GM21423 (cell line): Measurements from ENCODE around the gene LDAH.

ENCODE experiments used
- ATAC-seq: cut with Tn5 transposase; IDR thresholded peaks from one replicate; pipeline ENCODE4 v1.9.1; 2021; ENCODE audit warnings: mild to moderate bottlenecking, moderate library complexity; ENCODE audit not compliant: unreplicated experiment

The LDAH gene

GRCh38 chr2:20641123-20641985, 181.5 kb downstream of the LDAH start:
- ATAC-seq: no peak

- no peak for ATAC-seq
Observed at GRCh38 chr2:20640411-20641122, 182.3 kb downstream of the LDAH start.

- ATAC-seq: no peak
Observed at GRCh38 chr2:20638646-20639430, 184.1 kb downstream of the LDAH start.

GRCh38 chr2:20638014-20638413, 184.9 kb downstream of the LDAH start:
- ATAC-seq: no peak

GRCh38 chr2:20637147-20637546, 185.8 kb downstream of the LDAH start:
- no peak for ATAC-seq

- peak; percentile 80 for ATAC-seq
Observed at GRCh38 chr2:20635675-20636584, 187.0 kb downstream of the LDAH start.

GRCh38 chr2:20635113-20635510, 187.8 kb downstream of the LDAH start:
- no peak for ATAC-seq

GRCh38 chr2:20634507-20635112, 188.3 kb downstream of the LDAH start:
- no peak for ATAC-seq
